ENCODE results near the gene MCM5. TPM values are rescaled to one million over a fixed set of nuclear protein-coding genes. Genes with fewer than 3 reads are reported as not detected.

MCM5 gene
- total RNA-seq, 1 experiment from 2014 or later, result 194 TPM

DNA sequence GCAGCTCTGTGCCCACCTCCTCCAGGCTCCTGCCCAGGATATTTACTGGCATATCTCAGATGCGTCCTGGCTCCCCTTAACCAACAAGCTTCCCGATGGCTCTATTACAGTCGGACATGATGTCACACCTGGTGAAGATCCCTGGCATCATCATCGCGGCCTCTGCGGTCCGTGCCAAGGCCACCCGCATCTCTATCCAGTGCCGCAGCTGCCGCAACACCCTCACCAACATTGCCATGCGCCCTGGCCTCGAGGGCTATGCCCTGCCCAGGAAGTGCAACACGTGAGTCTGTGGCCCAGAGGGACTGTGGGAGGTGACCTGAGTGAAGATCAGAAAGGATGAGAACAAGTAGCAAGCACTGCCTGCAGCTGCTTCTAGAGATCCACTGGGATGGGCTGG is 6.5 kb downstream of the MCM5 start:
- CTCF ChIA-PET, result no interaction called here
- no TSS peak for BruUV-seq (replicated peaks)
- POLR2A ChIA-PET, result no interaction called here
- no peaks in the 10 kb centered on the region for H3K9me3 ChIP-seq (ENCODE audit: control insufficient read depth in 1 of 2, insufficient read depth in 1 of 2, low read depth in 1 of 2, low read length in 2 of 2)
- ATAC-seq, result no peak
- H3K9me2 ChIP-seq (ENCODE audit: insufficient read depth), result no peaks in the 10 kb centered on the region
- RAD21 ChIA-PET (ENCODE audit: low non-redundant PET in 1 of 2, low total read pairs in 2 of 2, uncharacterized antibody in 2 of 2, unreplicated experiment in 2 of 2), result no interaction called here
- intact Hi-C loops (cut with micrococcal nuclease), result no loop called here
- H3K36me3 ChIP-seq (ENCODE audit: control insufficient read depth in 1 of 2, insufficient read depth in 2 of 2, low read length in 2 of 2), result peaks cover 56 to 73% of the 10 kb centered on the region in 2 experiments
- peaks cover 39% of the 10 kb centered on the region for H3K79me2 ChIP-seq (ENCODE audit: insufficient read depth, low read length)
- no peaks in the 10 kb centered on the region for H3K27me3 ChIP-seq (ENCODE audit: insufficient read depth, low read length)
- no peak for DNase-seq (ENCODE audit: low read depth, low spot score)
- no peak for TF ChIP-seq SP1 (IDR thresholded peaks at IDR 0.05; ENCODE audit: low read depth)
- TF ChIP-seq EZH2phosphoT487 (IDR thresholded peaks at IDR 0.05; ENCODE audit: borderline replicate concordance), result no peak
- TF ChIP-seq EZH2 (IDR thresholded peaks at IDR 0.05), result no peak
- TF ChIP-seq EGR1 (IDR thresholded peaks at IDR 0.05; ENCODE audit: low read depth), result no peak
- TF ChIP-seq SIN3A (IDR thresholded peaks at IDR 0.05; ENCODE audit: low read depth), result no peak
- TF ChIP-seq, protein P1, sequence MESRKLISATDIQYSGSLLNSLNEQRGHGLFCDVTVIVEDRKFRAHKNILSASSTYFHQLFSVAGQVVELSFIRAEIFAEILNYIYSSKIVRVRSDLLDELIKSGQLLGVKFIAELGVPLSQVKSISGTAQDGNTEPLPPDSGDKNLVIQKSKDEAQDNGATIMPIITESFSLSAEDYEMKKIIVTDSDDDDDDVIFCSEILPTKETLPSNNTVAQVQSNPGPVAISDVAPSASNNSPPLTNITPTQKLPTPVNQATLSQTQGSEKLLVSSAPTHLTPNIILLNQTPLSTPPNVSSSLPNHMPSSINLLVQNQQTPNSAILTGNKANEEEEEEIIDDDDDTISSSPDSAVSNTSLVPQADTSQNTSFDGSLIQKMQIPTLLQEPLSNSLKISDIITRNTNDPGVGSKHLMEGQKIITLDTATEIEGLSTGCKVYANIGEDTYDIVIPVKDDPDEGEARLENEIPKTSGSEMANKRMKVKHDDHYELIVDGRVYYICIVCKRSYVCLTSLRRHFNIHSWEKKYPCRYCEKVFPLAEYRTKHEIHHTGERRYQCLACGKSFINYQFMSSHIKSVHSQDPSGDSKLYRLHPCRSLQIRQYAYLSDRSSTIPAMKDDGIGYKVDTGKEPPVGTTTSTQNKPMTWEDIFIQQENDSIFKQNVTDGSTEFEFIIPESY (IDR thresholded peaks at IDR 0.05; ENCODE audit: extremely low read depth, insufficient replicate concordance, low read length), result no peak
- TF ChIP-seq, protein P2, sequence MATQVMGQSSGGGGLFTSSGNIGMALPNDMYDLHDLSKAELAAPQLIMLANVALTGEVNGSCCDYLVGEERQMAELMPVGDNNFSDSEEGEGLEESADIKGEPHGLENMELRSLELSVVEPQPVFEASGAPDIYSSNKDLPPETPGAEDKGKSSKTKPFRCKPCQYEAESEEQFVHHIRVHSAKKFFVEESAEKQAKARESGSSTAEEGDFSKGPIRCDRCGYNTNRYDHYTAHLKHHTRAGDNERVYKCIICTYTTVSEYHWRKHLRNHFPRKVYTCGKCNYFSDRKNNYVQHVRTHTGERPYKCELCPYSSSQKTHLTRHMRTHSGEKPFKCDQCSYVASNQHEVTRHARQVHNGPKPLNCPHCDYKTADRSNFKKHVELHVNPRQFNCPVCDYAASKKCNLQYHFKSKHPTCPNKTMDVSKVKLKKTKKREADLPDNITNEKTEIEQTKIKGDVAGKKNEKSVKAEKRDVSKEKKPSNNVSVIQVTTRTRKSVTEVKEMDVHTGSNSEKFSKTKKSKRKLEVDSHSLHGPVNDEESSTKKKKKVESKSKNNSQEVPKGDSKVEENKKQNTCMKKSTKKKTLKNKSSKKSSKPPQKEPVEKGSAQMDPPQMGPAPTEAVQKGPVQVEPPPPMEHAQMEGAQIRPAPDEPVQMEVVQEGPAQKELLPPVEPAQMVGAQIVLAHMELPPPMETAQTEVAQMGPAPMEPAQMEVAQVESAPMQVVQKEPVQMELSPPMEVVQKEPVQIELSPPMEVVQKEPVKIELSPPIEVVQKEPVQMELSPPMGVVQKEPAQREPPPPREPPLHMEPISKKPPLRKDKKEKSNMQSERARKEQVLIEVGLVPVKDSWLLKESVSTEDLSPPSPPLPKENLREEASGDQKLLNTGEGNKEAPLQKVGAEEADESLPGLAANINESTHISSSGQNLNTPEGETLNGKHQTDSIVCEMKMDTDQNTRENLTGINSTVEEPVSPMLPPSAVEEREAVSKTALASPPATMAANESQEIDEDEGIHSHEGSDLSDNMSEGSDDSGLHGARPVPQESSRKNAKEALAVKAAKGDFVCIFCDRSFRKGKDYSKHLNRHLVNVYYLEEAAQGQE (IDR thresholded peaks at IDR 0.05; ENCODE audit: low read depth), result no peak
- TF ChIP-seq ELF1 (IDR thresholded peaks at IDR 0.05; ENCODE audit: borderline replicate concordance, low read depth), result no peak
- TF ChIP-seq YY1 (IDR thresholded peaks at IDR 0.05; ENCODE audit: extremely low read depth, insufficient replicate concordance, low read depth, low read length), result no peak
- no peak for TF ChIP-seq JUND (IDR thresholded peaks at IDR 0.05)
- TF ChIP-seq, protein P3, sequence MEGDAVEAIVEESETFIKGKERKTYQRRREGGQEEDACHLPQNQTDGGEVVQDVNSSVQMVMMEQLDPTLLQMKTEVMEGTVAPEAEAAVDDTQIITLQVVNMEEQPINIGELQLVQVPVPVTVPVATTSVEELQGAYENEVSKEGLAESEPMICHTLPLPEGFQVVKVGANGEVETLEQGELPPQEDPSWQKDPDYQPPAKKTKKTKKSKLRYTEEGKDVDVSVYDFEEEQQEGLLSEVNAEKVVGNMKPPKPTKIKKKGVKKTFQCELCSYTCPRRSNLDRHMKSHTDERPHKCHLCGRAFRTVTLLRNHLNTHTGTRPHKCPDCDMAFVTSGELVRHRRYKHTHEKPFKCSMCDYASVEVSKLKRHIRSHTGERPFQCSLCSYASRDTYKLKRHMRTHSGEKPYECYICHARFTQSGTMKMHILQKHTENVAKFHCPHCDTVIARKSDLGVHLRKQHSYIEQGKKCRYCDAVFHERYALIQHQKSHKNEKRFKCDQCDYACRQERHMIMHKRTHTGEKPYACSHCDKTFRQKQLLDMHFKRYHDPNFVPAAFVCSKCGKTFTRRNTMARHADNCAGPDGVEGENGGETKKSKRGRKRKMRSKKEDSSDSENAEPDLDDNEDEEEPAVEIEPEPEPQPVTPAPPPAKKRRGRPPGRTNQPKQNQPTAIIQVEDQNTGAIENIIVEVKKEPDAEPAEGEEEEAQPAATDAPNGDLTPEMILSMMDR (IDR thresholded peaks at IDR 0.05 in 2 of 3, conservative IDR thresholded peaks at IDR 0.05 in 1 of 3; ENCODE audit: borderline replicate concordance in 1 of 3, insufficient read depth in 1 of 3, low read depth in 2 of 3, low read length in 2 of 3), result no peak
- no peak for TF ChIP-seq SRF (IDR thresholded peaks at IDR 0.05; ENCODE audit: low read depth)
- no peak for TF ChIP-seq ZNF274 (IDR thresholded peaks at IDR 0.05; ENCODE audit: low read depth, low read length)
- no peak for TF ChIP-seq CBX3 (IDR thresholded peaks at IDR 0.05; ENCODE audit: low read depth)
- no peak overlapping the region for H3K9ac ChIP-seq (ENCODE audit: low read length)
- H3K4me1 ChIP-seq (ENCODE audit: control insufficient read depth in 1 of 2, insufficient read depth in 2 of 2, low read length in 2 of 2), result peaks cover 0 to 1% of the 10 kb centered on the region in 2 experiments; a peak in 1 of 4 replicates
- no peak overlapping the region for H2AFZ ChIP-seq (ENCODE audit: low read depth, low read length, poor library complexity, severe bottlenecking)
- H3K4me3 ChIP-seq (replicated peaks in 1 of 2; ENCODE audit: low read depth in 1 of 2, low read length in 2 of 2), result no peak overlapping the region
- no peak overlapping the region for H3K27ac ChIP-seq (ENCODE audit: low read depth, low read length)
- H4K20me1 ChIP-seq (ENCODE audit: insufficient read depth), result no peaks in the 10 kb centered on the region
- no peak overlapping the region for H3K4me2 ChIP-seq (ENCODE audit: low read length)

All from HCT116 (cell line).